Parathyroid adenoma (tissue), 2 donors: ENCODE results near the gene CNOT10.
"Not testable (repeated sequence)": the region's sequence is repeated elsewhere in the genome, so short reads cannot be mapped to it uniquely, and the experiment has no call there.

Experiments used
- H2AFZ ChIP-seq: fragments of 300-600 bp; sonication (generic); one replicate; pipeline ENCODE4 v1.7.0; 2017; ENCODE audit warnings: antibody characterized with exemption, mild to moderate bottlenecking
- H3K27ac ChIP-seq: fragments of 300-600 bp; sonication (generic); one replicate; pipeline ENCODE4 v1.7.0; 2017
- H3K27me3 ChIP-seq: fragments of 300-600 bp; sonication (generic); one replicate; pipeline ENCODE4 v1.7.0; 2017; ENCODE audit warnings: low read length; ENCODE audit not compliant: control insufficient read depth, insufficient read depth
- H3K36me3 ChIP-seq: fragments of 300-600 bp; sonication (generic); one replicate; pipeline ENCODE4 v1.7.0; 2017; ENCODE audit warnings: low read length; ENCODE audit not compliant: control insufficient read depth, insufficient read depth
- H3K4me1 ChIP-seq: fragments of 300-600 bp; sonication (generic); one replicate; pipeline ENCODE4 v1.7.0; 2017; ENCODE audit warnings: control low read depth
- H3K4me2 ChIP-seq: fragments of 300-600 bp; sonication (generic); one replicate; pipeline ENCODE4 v1.7.0; 2017; ENCODE audit warnings: low read length
- H3K4me3 ChIP-seq: fragments of 300-600 bp; sonication (generic); one replicate; pipeline ENCODE4 v1.7.0; 2017; ENCODE audit warnings: low read depth, low read length
- H3K79me2 ChIP-seq: fragments of 300-600 bp; sonication (generic); one replicate; pipeline ENCODE4 v1.7.0; 2017; ENCODE audit warnings: control low read depth
- H3K9ac ChIP-seq: fragments of 300-600 bp; sonication (generic); one replicate; pipeline ENCODE4 v1.7.0; 2017; ENCODE audit warnings: mild to moderate bottlenecking
- H3K9me3 ChIP-seq: fragments of 300-600 bp; sonication (generic); one replicate; pipeline ENCODE4 v1.7.0; 2017; ENCODE audit warnings: low read length; ENCODE audit not compliant: control insufficient read depth
- CTCF ChIP-seq: fragments of 300-600 bp; sonication (generic); IDR thresholded peaks from one replicate; pipeline ENCODE4 v1.7.0; 2017; ENCODE audit warnings: antibody characterized with exemption, mild to moderate bottlenecking
- donor health status: primary hyperparathyroidism.

CNOT10 gene

GRCh38 chr3:32725721-32726120 is 40.7 kb downstream of the CNOT10 start:
- no peak overlapping the region for H3K4me2 ChIP-seq
- H3K9me3 ChIP-seq, result no peaks in the 10 kb centered on the region
- no peak overlapping the region for H2AFZ ChIP-seq
- H3K4me3 ChIP-seq, result no peak overlapping the region
- no peaks in the 10 kb centered on the region for H3K4me1 ChIP-seq
- no peak overlapping the region for H3K27ac ChIP-seq
- H3K79me2 ChIP-seq, result no peaks in the 10 kb centered on the region
- H3K27me3 ChIP-seq, result no peaks in the 10 kb centered on the region
- no peak for TF ChIP-seq CTCF
- H3K36me3 ChIP-seq, result no peaks in the 10 kb centered on the region
- H3K9ac ChIP-seq, result no peak overlapping the region

DNA sequence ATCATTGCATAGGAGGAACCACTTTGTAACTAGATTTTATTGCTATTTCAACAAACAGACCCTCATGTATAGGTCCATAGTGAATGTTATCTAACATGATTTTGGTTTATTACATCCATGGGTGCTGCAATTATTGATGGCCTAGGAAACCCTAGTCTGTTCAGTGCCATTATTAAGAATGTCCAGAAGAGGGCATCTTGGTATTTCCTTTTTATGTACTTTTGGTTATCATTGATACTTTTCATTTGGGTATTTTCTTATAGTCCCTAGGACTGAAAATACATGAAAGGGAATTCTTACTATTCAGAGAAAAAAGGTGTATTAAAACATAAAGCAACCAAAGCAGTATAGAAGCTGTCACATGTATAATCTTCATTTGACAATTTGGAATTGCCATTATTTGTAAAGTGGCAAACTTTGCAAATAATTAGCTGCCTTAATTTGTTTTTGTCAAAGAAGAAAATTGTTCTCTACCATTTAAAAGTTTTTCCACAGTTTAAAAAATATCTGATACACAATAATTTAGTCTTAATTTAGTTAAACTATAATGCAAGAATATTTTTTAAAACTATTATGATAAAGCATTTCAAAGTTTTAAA is 48.7 kb downstream of the CNOT10 start:
- no peaks in the 10 kb centered on the region for H3K4me1 ChIP-seq
- H3K36me3 ChIP-seq, result no peaks in the 10 kb centered on the region
- H3K4me2 ChIP-seq, result no peak overlapping the region
- no peaks in the 10 kb centered on the region for H3K79me2 ChIP-seq
- H3K4me3 ChIP-seq, result no peak overlapping the region
- H2AFZ ChIP-seq, result no peak overlapping the region
- H3K9me3 ChIP-seq, result no peaks in the 10 kb centered on the region
- H3K27me3 ChIP-seq, result no peaks in the 10 kb centered on the region
- no peak overlapping the region for H3K27ac ChIP-seq
- peak; percentile 52 for TF ChIP-seq CTCF
- H3K9ac ChIP-seq, result no peak overlapping the region

DNA sequence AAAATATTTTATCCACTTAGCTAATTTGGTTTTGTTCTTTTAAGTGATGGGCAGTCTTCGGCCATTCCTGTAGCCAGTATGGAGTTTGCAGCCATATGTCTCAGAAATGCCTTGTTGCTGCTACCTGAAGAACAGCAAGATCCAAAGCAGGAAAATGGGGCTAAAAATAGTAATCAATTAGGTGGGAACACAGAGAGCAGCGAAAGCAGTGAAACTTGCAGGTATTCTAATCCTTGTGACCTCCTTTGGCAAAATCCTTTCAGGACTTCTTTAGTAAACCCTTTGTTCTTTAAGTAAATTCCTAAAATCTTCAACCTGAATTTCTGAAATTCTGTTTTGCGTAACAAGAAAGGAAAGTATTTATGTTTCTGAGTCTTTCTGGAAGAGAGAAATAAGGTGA is 49.8 kb downstream of the CNOT10 start:
- Histone ChIP-seq H3K79me2 (no peaks in the 10 kb centered on the region), H2AFZ (no peak overlapping the region), H3K27ac (no peak overlapping the region), H3K36me3 (no peaks in the 10 kb centered on the region), H3K9me3 (no peaks in the 10 kb centered on the region), H3K4me3 (no peak overlapping the region), H3K9ac (no peak overlapping the region), H3K4me2 (no peak overlapping the region), H3K27me3 (no peaks in the 10 kb centered on the region), H3K4me1 (no peaks in the 10 kb centered on the region)
- TF ChIP-seq CTCF, result no peak

GRCh38 chr3:32743470-32743869 is 58.5 kb downstream of the CNOT10 start:
- not testable (repeated sequence) for H3K9ac ChIP-seq, H3K27me3 ChIP-seq, H3K27ac ChIP-seq, H3K4me2 ChIP-seq, H3K79me2 ChIP-seq, H3K36me3 ChIP-seq, H2AFZ ChIP-seq, H3K9me3 ChIP-seq, H3K4me1 ChIP-seq, H3K4me3 ChIP-seq

- Histone ChIP-seq H3K4me2 (no peak overlapping the region), H3K4me1 (no peaks in the 10 kb centered on the region), H3K27me3 (no peaks in the 10 kb centered on the region), H3K27ac (no peak overlapping the region), H3K36me3 (no peaks in the 10 kb centered on the region), H3K9me3 (no peaks in the 10 kb centered on the region), H3K4me3 (no peak overlapping the region), H3K9ac (no peak overlapping the region), H2AFZ (no peak overlapping the region), H3K79me2 (no peaks in the 10 kb centered on the region)
- TF ChIP-seq CTCF, result no peak
Measured at GRCh38 chr3:32743934-32744333, 58.9 kb downstream of the CNOT10 start.
